ENCODE results near the gene RSPH6A. TPM values are rescaled to one million over a fixed set of nuclear protein-coding genes. Genes with fewer than 3 reads are reported as not detected.

The RSPH6A gene
- polyA plus RNA-seq, 1 donor from 2014 or later: not detected

DNA sequence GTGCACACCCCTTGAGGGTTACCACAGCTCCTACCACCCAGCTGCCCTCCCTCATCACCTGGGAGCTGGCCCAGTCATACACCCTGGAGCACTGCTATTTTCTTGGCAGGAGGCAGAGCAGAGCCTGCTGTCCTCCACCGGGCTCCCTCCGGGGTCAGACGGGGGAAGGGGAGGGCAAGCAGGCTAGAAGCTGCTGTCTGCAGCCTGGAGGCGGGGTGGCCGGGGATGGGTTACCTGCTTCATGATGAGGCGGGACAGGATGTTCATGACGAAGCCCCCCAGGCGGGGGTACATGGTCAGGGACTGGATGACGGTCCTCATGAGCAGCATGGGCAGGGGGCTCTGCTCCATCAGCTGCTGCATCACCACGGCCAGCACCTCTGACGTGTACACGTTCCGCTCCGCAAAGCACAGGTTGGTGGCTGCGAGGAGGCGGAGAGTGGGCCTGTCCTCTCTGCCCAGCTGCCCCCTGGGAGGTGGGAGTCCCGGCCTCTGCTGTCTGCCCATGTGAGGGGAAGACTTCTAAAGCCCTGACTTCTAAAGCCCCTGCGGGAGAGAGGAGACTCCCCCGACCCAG, 2.7 kb upstream of the RSPH6A start:
- Histone ChIP-seq H3K4me3 (ENCODE audit: low read length) (no peak overlapping the region), H2AFZ (ENCODE audit: low read depth, low read length) (no peak overlapping the region), H3K9ac (ENCODE audit: low read length) (no peak overlapping the region), H4K20me1 (ENCODE audit: insufficient read depth) (no peaks in the 10 kb centered on the region), H3F3A (ENCODE audit: insufficient read depth, low read length, poor library complexity, severe bottlenecking) (no peaks in the 10 kb centered on the region), H3K27me3 (ENCODE audit: insufficient read depth, low read depth, low read length) (no peaks in the 10 kb centered on the region), H3K27ac (ENCODE audit: low read length) (no peak overlapping the region), H3K79me2 (replicated peaks; ENCODE audit: insufficient read depth, low read length) (no peaks in the 10 kb centered on the region), H3K36me3 (ENCODE audit: insufficient read depth, low read length) (no peaks in the 10 kb centered on the region), H3K4me2 (ENCODE audit: low read length) (no peak overlapping the region), H3K9me2 (ENCODE audit: insufficient read depth, low read length) (no peaks in the 10 kb centered on the region), H3K9me3 (ENCODE audit: low read length) (no peaks in the 10 kb centered on the region)
- TF ChIP-seq EZH2 (IDR thresholded peaks at IDR 0.05; ENCODE audit: borderline replicate concordance, insufficient read depth, low read length, poor library complexity, severe bottlenecking) (no peak), POLR2AphosphoS5 (IDR thresholded peaks at IDR 0.05) (no peak), EP300 (conservative IDR thresholded peaks at IDR 0.05; ENCODE audit: poor library complexity, severe bottlenecking) (no peak), MXI1 (conservative IDR thresholded peaks at IDR 0.05; ENCODE audit: poor library complexity, severe bottlenecking) (no peak), SMC3 (conservative IDR thresholded peaks at IDR 0.05; ENCODE audit: poor library complexity) (no peak), TAF1 (IDR thresholded peaks at IDR 0.05; ENCODE audit: low read depth) (no peak), RAD21 (conservative IDR thresholded peaks at IDR 0.05) (no peak)
- TF ChIP-seq, protein P1, sequence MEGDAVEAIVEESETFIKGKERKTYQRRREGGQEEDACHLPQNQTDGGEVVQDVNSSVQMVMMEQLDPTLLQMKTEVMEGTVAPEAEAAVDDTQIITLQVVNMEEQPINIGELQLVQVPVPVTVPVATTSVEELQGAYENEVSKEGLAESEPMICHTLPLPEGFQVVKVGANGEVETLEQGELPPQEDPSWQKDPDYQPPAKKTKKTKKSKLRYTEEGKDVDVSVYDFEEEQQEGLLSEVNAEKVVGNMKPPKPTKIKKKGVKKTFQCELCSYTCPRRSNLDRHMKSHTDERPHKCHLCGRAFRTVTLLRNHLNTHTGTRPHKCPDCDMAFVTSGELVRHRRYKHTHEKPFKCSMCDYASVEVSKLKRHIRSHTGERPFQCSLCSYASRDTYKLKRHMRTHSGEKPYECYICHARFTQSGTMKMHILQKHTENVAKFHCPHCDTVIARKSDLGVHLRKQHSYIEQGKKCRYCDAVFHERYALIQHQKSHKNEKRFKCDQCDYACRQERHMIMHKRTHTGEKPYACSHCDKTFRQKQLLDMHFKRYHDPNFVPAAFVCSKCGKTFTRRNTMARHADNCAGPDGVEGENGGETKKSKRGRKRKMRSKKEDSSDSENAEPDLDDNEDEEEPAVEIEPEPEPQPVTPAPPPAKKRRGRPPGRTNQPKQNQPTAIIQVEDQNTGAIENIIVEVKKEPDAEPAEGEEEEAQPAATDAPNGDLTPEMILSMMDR (IDR thresholded peaks at IDR 0.05; ENCODE audit: poor library complexity, severe bottlenecking): no peak
- TF ChIP-seq, protein P2, sequence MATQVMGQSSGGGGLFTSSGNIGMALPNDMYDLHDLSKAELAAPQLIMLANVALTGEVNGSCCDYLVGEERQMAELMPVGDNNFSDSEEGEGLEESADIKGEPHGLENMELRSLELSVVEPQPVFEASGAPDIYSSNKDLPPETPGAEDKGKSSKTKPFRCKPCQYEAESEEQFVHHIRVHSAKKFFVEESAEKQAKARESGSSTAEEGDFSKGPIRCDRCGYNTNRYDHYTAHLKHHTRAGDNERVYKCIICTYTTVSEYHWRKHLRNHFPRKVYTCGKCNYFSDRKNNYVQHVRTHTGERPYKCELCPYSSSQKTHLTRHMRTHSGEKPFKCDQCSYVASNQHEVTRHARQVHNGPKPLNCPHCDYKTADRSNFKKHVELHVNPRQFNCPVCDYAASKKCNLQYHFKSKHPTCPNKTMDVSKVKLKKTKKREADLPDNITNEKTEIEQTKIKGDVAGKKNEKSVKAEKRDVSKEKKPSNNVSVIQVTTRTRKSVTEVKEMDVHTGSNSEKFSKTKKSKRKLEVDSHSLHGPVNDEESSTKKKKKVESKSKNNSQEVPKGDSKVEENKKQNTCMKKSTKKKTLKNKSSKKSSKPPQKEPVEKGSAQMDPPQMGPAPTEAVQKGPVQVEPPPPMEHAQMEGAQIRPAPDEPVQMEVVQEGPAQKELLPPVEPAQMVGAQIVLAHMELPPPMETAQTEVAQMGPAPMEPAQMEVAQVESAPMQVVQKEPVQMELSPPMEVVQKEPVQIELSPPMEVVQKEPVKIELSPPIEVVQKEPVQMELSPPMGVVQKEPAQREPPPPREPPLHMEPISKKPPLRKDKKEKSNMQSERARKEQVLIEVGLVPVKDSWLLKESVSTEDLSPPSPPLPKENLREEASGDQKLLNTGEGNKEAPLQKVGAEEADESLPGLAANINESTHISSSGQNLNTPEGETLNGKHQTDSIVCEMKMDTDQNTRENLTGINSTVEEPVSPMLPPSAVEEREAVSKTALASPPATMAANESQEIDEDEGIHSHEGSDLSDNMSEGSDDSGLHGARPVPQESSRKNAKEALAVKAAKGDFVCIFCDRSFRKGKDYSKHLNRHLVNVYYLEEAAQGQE (IDR thresholded peaks at IDR 0.05; ENCODE audit: borderline replicate concordance): no peak

- no peaks in the 10 kb centered on the region for H4K20me1 ChIP-seq (ENCODE audit: insufficient read depth)
- no peak overlapping the region for H3K27ac ChIP-seq (ENCODE audit: low read length)
- no peaks in the 10 kb centered on the region for H3K27me3 ChIP-seq (ENCODE audit: insufficient read depth, low read depth, low read length)
- no peak overlapping the region for H2AFZ ChIP-seq (ENCODE audit: low read depth, low read length)
- H3K9me2 ChIP-seq (ENCODE audit: insufficient read depth, low read length): no peaks in the 10 kb centered on the region
- H3K4me3 ChIP-seq (ENCODE audit: low read length): no peak overlapping the region
- no peaks in the 10 kb centered on the region for H3K9me3 ChIP-seq (ENCODE audit: low read length)
- no peak overlapping the region for H3K4me2 ChIP-seq (ENCODE audit: low read length)
- peak; percentile 64 for TF ChIP-seq SMC3 (conservative IDR thresholded peaks at IDR 0.05; ENCODE audit: poor library complexity)
- TF ChIP-seq, protein P1 (IDR thresholded peaks at IDR 0.05; ENCODE audit: poor library complexity, severe bottlenecking): peak; percentile 83
- no peak for TF ChIP-seq EZH2 (IDR thresholded peaks at IDR 0.05; ENCODE audit: borderline replicate concordance, insufficient read depth, low read length, poor library complexity, severe bottlenecking)
- TF ChIP-seq TAF1 (IDR thresholded peaks at IDR 0.05; ENCODE audit: low read depth): no peak
- TF ChIP-seq POLR2AphosphoS5 (IDR thresholded peaks at IDR 0.05): no peak
- peak; percentile 49 for TF ChIP-seq RAD21 (conservative IDR thresholded peaks at IDR 0.05)
- TF ChIP-seq, protein P2 (IDR thresholded peaks at IDR 0.05; ENCODE audit: borderline replicate concordance): no peak
- no peak for TF ChIP-seq EP300 (conservative IDR thresholded peaks at IDR 0.05; ENCODE audit: poor library complexity, severe bottlenecking)
- no peak for TF ChIP-seq MXI1 (conservative IDR thresholded peaks at IDR 0.05; ENCODE audit: poor library complexity, severe bottlenecking)
- no peaks in the 10 kb centered on the region for H3K36me3 ChIP-seq (ENCODE audit: insufficient read depth, low read length)
- no peaks in the 10 kb centered on the region for H3K79me2 ChIP-seq (replicated peaks; ENCODE audit: insufficient read depth, low read length)
- no peak overlapping the region for H3K9ac ChIP-seq (ENCODE audit: low read length)
- H3F3A ChIP-seq (ENCODE audit: insufficient read depth, low read length, poor library complexity, severe bottlenecking): no peaks in the 10 kb centered on the region
These were observed 2.1 kb upstream of the RSPH6A start for GRCh38 chr19:45817010-45817724.
